Activated CD4-positive, alpha-beta memory T cell treated with anti-CD3 and anti-CD28 coated beads for 36 hours (primary cell): Measurements from ENCODE around the gene TNS3. TPM values are rescaled to one million over a fixed set of nuclear protein-coding genes. Genes with fewer than 3 reads are reported as not detected.

Experiments
- CTCF ChIA-PET: fragments of 350-600 bp; sonication (Branson Sonifier 250); formaldehyde crosslinking; loops from one replicate; lab custom pipeline; 2021; ENCODE audit warnings: antibody characterized with exemption, inconsistent platforms; lab: Charles Lee
- POLR2A ChIA-PET: fragments of 350-600 bp; sonication (Branson Sonifier 250); formaldehyde crosslinking; loops from one replicate; lab custom pipeline; 2021; ENCODE audit warnings: antibody characterized with exemption; lab: Charles Lee
- DNase-seq: peaks from one replicate; pipeline ENCODE4 v3.0.0-alpha.2; 2020
- H3K27ac Mint-ChIP-seq: one replicate; pipeline ENCODE4 v1.8.0; 2021; ENCODE audit warnings: mixed read lengths
- H3K27me3 Mint-ChIP-seq: one replicate; pipeline ENCODE4 v1.8.0; 2021; ENCODE audit warnings: mixed read lengths
- H3K36me3 Mint-ChIP-seq: one replicate; pipeline ENCODE4 v1.8.0; 2021; ENCODE audit warnings: mixed read lengths
- H3K4me1 Mint-ChIP-seq: one replicate; pipeline ENCODE4 v1.8.0; 2021; ENCODE audit warnings: low read depth, mixed read lengths
- H3K4me3 Mint-ChIP-seq: one replicate; pipeline ENCODE4 v1.8.0; 2021; ENCODE audit warnings: mild to moderate bottlenecking, mixed read lengths
- H3K9me3 Mint-ChIP-seq: one replicate; pipeline ENCODE4 v1.8.0; 2021; ENCODE audit warnings: mixed read lengths
- intact Hi-C: fragments of 100-400 bp; cut with micrococcal nuclease; formaldehyde crosslinking; loops from one replicate; pipeline ENCODE4 v1.15.1; 2023
- total RNA-seq, 2 experiments: library from RNA; stranded (reverse); gene quantifications; one replicate each; pipeline ENCODE4 v1.2.3, GENCODE V29; 2021

Gene TNS3
- total RNA-seq, 2 experiments from 2014 or later: 0.15 to 0.31 TPM

DNA sequence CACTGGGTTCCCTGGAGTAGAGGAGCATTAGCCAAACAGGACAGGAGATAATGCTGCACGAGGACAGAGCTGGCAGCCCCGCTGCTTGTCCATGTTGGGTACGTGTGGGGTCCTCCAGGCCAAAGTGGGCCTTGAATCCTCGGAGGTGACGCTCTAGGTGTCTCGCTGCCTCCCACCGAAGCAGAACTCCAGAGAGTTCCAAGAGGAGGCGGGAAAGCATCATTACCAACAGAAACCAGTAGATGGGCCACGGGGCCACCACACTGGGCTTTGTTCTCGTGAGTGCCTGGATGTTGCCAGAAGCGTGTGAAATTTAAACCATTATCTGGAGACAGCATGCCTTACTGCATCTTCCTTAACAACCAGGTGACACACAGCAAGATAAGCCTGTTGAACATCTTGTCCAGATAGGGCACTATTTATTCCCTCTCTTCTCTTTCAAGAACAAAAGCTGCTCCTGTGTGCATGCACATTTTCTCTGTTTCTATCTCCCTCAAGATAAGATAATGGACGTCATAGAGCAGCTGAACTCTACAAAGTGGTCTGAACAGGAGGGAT is 56.8 kb downstream of the TNS3 start:
- POLR2A ChIA-PET: no interaction called here
- Mint-ChIP-seq H3K4me1 (no peaks in the 10 kb centered on the region), H3K9me3 (no peaks in the 10 kb centered on the region), H3K27me3 (no peaks in the 10 kb centered on the region), H3K4me3 (no peak overlapping the region), H3K27ac (no peak overlapping the region), H3K36me3 (no peaks in the 10 kb centered on the region)
- no peak for DNase-seq
- CTCF ChIA-PET: no interaction called here
- intact Hi-C loops: no loop called here

DNA sequence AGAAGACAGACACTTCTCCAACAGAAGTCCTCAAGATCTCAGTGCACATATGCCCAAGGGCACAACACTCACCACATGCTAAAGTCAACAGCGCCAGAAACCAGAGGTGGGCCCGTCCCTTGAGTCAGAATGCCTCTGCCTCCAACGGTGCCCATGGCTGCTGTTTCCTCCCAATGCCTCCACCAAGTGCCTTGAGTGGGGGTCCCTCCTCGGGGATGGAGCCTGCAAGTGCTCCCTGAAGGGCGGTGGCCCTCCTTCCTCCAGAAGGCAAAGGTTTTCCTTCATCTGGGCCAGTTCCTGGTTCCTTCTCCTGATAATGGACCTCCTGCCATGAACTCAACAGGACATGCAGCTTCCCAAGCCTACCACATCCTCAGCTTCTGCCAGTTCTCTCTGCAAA is 58.5 kb downstream of the TNS3 start:
- no peak overlapping the region for H3K4me3 Mint-ChIP-seq
- CTCF ChIA-PET: no interaction called here
- H3K4me1 Mint-ChIP-seq: no peaks in the 10 kb centered on the region
- POLR2A ChIA-PET: no interaction called here
- no peaks in the 10 kb centered on the region for H3K9me3 Mint-ChIP-seq
- H3K36me3 Mint-ChIP-seq: no peaks in the 10 kb centered on the region
- intact Hi-C loops: no loop called here
- DNase-seq: no peak
- H3K27me3 Mint-ChIP-seq: no peaks in the 10 kb centered on the region
- no peak overlapping the region for H3K27ac Mint-ChIP-seq

DNA sequence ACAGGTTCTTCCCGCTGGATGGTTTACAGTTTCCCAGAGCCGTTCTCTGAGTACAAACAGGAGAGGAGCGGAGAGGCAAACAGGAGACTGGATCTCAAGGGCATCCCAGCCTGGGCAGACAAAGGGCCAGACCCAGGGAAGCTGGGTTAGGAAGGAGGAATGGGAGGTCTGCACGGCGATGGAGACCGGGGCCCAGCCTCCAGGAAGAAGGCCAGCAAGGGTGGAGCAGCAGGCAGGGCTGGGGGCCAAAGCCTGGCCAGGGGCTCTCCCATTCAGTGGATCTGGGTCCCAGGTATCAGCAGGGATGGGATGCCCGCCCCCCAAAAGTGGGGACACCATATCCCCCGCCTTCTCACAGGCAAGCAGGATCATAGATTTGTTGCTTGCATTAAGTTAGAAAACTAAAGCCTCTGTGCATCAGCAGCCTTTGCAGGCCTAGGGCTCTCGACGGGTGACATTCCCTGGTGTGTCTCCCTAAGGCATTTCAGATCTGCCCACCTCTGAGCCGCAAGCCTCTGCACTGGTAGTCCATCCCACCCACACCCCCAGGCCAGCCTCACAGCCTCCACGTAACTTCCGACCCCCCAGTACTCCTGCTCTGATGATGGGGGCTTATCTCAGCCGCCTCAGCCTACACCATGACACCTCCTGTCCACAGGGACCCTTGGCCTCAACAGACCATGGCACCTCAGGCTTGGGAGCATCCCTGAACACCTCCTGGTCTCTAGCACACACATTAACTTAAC is 59.9 kb downstream of the TNS3 start:
- ChIA-PET POLR2A (no interaction called here), CTCF (no interaction called here)
- H3K9me3 Mint-ChIP-seq: no peaks in the 10 kb centered on the region
- H3K27ac Mint-ChIP-seq: no peak overlapping the region
- no peak for DNase-seq
- H3K4me1 Mint-ChIP-seq: no peaks in the 10 kb centered on the region
- H3K36me3 Mint-ChIP-seq: no peaks in the 10 kb centered on the region
- intact Hi-C loops: no loop called here
- H3K27me3 Mint-ChIP-seq: no peaks in the 10 kb centered on the region
- no peak overlapping the region for H3K4me3 Mint-ChIP-seq

DNA sequence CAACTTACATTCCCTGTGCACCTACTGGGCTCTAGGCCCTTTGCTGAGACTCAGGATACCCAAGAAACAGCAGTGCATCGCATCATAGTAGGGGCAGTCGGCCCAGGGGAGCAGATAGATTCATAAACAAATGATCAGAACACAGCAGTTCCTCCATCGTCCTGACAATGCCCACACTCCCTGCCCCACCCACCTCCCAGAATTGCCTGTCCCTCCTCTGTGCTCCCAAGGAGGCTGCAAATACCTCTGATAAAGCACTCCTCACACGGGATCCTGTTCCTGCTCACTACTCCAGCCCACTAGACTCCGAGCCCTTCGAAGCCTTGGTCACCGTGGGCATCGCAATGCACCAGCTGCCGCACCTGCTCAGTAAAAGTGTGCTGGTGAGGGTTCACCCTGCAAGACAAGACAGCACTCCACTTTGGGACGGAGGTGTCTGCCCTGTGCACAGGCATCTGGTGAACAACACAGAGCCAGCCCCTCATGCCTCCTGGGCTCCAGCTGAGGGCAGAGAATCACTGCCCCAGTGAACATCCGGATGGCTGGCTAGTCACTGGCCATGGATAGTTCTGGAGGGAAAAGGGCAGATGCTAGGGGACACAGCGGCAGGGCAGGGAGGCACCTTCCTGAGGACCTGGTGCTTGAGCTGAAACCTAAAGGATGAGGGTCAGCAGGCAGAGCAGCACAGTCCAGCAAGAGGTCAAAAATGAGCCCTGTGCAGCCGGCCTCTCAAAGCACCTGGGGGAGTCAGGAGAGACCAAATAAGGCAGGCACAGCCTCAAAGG is 60.7 kb downstream of the TNS3 start:
- intact Hi-C loops: no loop called here
- H3K4me3 Mint-ChIP-seq: no peak overlapping the region
- H3K27me3 Mint-ChIP-seq: no peaks in the 10 kb centered on the region
- CTCF ChIA-PET: no interaction called here
- DNase-seq: no peak
- POLR2A ChIA-PET: no interaction called here
- H3K36me3 Mint-ChIP-seq: no peaks in the 10 kb centered on the region
- H3K9me3 Mint-ChIP-seq: no peaks in the 10 kb centered on the region
- H3K4me1 Mint-ChIP-seq: no peaks in the 10 kb centered on the region
- H3K27ac Mint-ChIP-seq: no peak overlapping the region

DNA sequence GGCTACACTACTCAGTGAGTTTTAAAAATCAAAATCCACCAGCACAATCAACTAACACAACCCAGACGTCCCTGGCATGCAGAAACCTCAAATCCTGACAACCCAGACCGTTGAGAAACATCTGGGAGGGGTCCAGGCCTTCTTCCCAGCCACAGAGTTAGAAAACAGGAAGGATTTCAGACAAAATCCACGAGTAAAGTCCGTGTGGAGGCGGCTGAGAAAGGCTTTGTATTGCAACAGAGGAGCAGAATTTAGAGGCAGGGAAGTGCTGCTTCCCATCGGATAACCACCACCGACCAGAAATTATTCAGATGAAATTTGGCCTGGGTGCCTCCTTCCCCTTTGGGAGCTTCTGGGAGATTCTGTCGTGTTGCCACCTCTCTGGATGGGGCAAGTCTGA is 61.5 kb downstream of the TNS3 start:
- Mint-ChIP-seq H3K4me3 (no peak overlapping the region), H3K27ac (no peak overlapping the region), H3K36me3 (no peaks in the 10 kb centered on the region), H3K27me3 (no peaks in the 10 kb centered on the region), H3K4me1 (no peaks in the 10 kb centered on the region), H3K9me3 (no peaks in the 10 kb centered on the region)
- DNase-seq: no peak
- intact Hi-C loops: no loop called here
- ChIA-PET POLR2A (no interaction called here), CTCF (no interaction called here)

DNA sequence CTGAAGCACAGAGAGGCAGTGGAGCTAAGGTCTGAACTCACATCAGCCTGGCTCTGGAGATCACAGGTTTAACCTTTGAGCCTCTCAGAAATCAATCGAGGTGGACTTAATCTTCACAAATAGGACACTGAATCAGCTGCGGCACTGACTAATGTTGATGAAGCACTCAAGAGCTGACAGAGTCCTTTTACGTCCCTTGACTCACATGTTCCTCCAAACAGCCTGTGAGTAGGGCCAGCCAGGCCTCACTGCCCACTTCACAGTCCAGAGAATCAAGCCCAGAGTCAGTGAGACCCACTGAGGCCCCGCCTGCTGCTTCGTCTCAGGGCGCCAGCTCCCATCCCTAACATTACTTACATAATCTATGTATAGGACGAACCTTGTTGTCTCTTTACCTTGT is 63.1 kb downstream of the TNS3 start:
- Mint-ChIP-seq H3K27ac (no peak overlapping the region), H3K36me3 (no peaks in the 10 kb centered on the region), H3K9me3 (no peaks in the 10 kb centered on the region), H3K27me3 (no peaks in the 10 kb centered on the region), H3K4me1 (no peaks in the 10 kb centered on the region), H3K4me3 (no peak overlapping the region)
- DNase-seq: no peak
- intact Hi-C loops: no loop called here
- ChIA-PET CTCF (no interaction called here), POLR2A (no interaction called here)

DNA sequence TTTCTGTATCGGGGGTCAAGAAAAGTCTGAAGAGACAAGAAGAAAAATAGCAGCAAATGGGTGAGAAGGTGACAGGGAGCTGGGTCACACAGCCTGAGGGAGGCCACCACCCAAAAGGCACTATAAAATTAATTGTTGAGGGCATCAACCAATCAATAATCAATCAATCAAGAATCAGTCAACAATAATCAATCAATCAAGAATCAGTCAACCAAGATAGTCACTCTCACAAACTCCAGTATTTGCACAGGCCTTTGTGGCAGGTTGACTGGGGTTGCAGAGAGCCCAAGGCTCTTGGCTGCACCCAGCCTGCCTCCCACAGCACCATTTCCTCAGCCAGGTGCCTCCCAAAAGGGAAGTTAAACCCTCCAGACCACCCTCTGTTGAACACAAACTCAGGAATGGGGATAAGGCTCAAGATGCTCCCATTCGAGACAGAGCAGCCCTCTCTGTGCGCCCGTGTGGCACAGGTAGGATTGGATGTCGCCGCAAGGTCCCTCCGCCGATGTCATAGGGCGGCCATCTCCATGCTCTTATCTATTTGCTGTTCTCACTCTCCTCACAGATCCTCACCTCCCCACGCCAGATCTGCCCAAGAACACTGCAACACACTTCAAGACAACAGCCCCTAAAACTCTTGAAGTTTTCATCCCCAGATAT is 64.0 kb downstream of the TNS3 start:
- H3K27me3 Mint-ChIP-seq: no peaks in the 10 kb centered on the region
- no peak overlapping the region for H3K27ac Mint-ChIP-seq
- no peaks in the 10 kb centered on the region for H3K36me3 Mint-ChIP-seq
- intact Hi-C loops: no loop called here
- CTCF ChIA-PET: no interaction called here
- no peak overlapping the region for H3K4me3 Mint-ChIP-seq
- POLR2A ChIA-PET: no interaction called here
- no peaks in the 10 kb centered on the region for H3K4me1 Mint-ChIP-seq
- DNase-seq: no peak
- no peaks in the 10 kb centered on the region for H3K9me3 Mint-ChIP-seq

DNA sequence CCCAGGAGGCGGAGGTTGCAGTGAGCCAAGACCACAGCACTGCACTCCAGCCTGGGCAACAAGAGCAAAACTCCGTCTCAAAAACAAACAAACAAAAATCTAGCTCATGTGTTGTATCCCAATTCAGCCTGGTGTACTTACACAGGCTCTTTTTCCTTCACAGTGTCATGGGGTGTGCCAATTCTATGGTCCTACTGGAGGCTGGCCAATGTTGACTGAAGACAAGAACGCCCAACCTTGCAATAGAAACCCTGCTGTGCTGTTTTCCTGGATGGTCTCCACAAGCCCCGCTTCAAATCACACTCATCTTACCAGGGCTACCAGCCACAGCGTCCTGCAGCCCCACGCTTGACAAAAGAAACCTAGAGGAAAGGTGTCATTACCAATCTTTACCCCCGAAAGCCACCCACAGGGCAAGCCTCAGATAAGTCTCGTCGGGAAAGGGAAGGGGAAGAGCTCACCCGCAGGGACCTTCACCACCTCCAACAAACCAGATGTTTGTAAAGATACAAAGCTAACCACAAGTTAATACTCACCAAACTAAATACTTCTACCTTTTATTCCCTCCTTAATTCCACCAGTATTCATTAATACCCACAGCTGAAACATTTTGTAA is 64.8 kb downstream of the TNS3 start:
- POLR2A ChIA-PET: no interaction called here
- H3K27ac Mint-ChIP-seq: no peak overlapping the region
- intact Hi-C loops: no loop called here
- no peak for DNase-seq
- H3K9me3 Mint-ChIP-seq: no peaks in the 10 kb centered on the region
- CTCF ChIA-PET: no interaction called here
- H3K4me1 Mint-ChIP-seq: no peaks in the 10 kb centered on the region
- no peaks in the 10 kb centered on the region for H3K36me3 Mint-ChIP-seq
- H3K4me3 Mint-ChIP-seq: no peak overlapping the region
- no peaks in the 10 kb centered on the region for H3K27me3 Mint-ChIP-seq

DNA sequence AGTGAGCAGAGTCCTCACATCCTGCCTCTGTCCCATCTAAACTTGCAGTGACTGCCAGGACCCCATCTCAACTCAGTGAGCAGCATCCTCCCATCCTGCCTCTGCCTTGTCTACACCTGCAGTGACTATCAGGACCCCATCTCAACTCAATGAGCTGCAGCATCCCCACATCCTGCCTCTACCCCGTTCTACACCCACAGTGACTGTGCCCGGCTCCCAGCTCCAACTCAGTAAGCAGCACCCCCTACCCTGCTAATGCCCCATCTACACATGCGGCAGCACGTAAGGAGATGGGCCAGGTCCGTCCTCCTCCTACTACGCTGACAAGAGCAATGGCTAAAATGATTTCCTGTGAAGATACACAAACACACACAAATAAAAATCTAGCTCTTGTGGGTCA is 65.5 kb downstream of the TNS3 start:
- intact Hi-C loops: no loop called here
- ChIA-PET POLR2A (no interaction called here), CTCF (no interaction called here)
- Mint-ChIP-seq H3K9me3 (no peaks in the 10 kb centered on the region), H3K36me3 (no peaks in the 10 kb centered on the region), H3K27me3 (no peaks in the 10 kb centered on the region), H3K4me1 (no peaks in the 10 kb centered on the region), H3K4me3 (no peak overlapping the region), H3K27ac (no peak overlapping the region)
- no peak for DNase-seq

DNA sequence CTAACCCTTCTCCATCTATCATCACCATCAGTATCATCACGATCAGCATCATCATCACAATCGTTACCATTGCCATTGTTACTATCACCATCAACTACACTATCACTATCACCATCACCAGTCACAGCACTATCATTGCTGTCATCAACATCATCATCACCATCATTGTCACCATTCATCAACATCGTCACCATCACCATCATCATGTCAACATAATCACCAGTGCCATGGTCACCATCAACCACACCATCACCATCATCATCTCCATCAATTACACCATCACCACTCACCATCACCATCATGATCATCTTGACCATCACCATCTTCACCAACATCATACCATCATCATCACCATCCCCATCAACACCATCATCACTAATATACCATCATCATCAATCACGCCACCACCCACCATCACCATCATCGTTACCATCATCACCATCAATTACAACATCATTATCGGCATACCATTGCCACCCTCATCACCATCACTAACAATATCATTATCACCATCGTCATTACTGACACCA is 66.5 kb downstream of the TNS3 start:
- no peak overlapping the region for H3K27ac Mint-ChIP-seq
- no peaks in the 10 kb centered on the region for H3K4me1 Mint-ChIP-seq
- intact Hi-C loops: no loop called here
- POLR2A ChIA-PET: no interaction called here
- H3K9me3 Mint-ChIP-seq: no peaks in the 10 kb centered on the region
- DNase-seq: no peak
- no peaks in the 10 kb centered on the region for H3K27me3 Mint-ChIP-seq
- no peak overlapping the region for H3K4me3 Mint-ChIP-seq
- no peaks in the 10 kb centered on the region for H3K36me3 Mint-ChIP-seq
- CTCF ChIA-PET: no interaction called here

DNA sequence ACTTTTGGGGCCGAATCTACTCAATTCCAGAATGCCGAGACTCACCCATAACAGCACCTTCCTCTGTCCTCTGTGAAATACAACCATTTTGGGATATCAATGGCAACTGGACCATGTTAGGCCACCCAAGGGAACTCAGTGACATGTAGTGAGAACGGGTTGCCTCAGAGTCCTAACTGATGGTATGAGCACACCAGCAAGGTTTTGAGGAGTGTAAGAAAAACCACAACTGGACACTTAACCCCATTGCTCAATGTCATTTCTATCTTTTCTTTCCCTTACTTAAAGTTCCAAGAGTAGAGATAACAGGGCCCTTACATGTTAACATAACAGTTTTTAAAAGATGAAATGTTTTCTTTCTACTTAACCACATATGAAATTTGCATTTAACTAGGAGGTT is 67.1 kb downstream of the TNS3 start:
- H3K36me3 Mint-ChIP-seq: no peaks in the 10 kb centered on the region
- H3K4me3 Mint-ChIP-seq: no peak overlapping the region
- POLR2A ChIA-PET: no interaction called here
- DNase-seq: no peak
- CTCF ChIA-PET: no interaction called here
- no peaks in the 10 kb centered on the region for H3K27me3 Mint-ChIP-seq
- no peaks in the 10 kb centered on the region for H3K9me3 Mint-ChIP-seq
- no peak overlapping the region for H3K27ac Mint-ChIP-seq
- H3K4me1 Mint-ChIP-seq: no peaks in the 10 kb centered on the region
- intact Hi-C loops: no loop called here

DNA sequence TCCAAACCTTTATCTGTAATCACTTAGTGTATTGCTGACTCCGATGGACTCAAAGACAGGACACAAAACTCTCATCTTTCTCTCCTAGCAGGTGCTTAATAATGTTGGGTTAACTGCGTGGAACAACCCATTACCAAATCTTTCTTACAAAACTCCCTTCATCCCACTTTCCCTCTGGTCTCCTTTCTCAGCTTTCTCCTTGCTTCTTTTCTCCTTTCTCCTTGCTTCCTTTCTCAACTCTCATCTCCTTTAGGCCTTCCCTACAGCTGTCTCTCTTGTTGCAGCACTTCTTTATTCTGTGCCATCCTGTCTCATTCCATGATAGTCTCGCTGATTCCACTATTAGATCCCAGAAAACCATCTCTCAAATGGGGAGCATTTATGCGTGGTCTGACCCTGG is 67.5 kb downstream of the TNS3 start:
- intact Hi-C loops: no loop called here
- POLR2A ChIA-PET: no interaction called here

More for the DNA sequence above, 67.5 kb downstream of the TNS3 start:
- no peak overlapping the region for H3K27ac Mint-ChIP-seq
- CTCF ChIA-PET: no interaction called here
- H3K9me3 Mint-ChIP-seq: no peaks in the 10 kb centered on the region
- no peaks in the 10 kb centered on the region for H3K4me1 Mint-ChIP-seq
- DNase-seq: no peak
- no peak overlapping the region for H3K4me3 Mint-ChIP-seq
- no peaks in the 10 kb centered on the region for H3K27me3 Mint-ChIP-seq
- no peaks in the 10 kb centered on the region for H3K36me3 Mint-ChIP-seq
